G401 (cell line): ENCODE measurements around the gene JOSD2. TPM values are rescaled to one million over a fixed set of nuclear protein-coding genes. Genes with fewer than 3 reads are reported as not detected.
A peak's percentile ranks its signal among the peaks of the same experiment; 100 is the strongest.

Experiments
- DNase-seq: peaks from one replicate; pipeline ENCODE4 v3.0.0-alpha.2; 2015; ENCODE audit warnings: low spot score
- in situ Hi-C: cut with HindIII; loops from 2 replicates; pipeline ENCODE4 v1.10.0; 2016; ENCODE audit warnings: low sequenced_read_pairs, mixed read lengths
- total RNA-seq: library from RNA; depleted of rRNA; stranded (reverse); fragments of >200 nt; shearing (Covaris generic); gene quantifications from 2 replicates; pipeline ENCODE4 v1.2.3, GENCODE V29; 2014

JOSD2 gene
- total RNA-seq, 1 experiment from 2014 or later = 13.6 TPM

GRCh38 chr19:50516964-50517703 lies 6.1 kb upstream of the JOSD2 start:
- in situ Hi-C loops = no loop called here
- DNase-seq = no peak

DNA sequence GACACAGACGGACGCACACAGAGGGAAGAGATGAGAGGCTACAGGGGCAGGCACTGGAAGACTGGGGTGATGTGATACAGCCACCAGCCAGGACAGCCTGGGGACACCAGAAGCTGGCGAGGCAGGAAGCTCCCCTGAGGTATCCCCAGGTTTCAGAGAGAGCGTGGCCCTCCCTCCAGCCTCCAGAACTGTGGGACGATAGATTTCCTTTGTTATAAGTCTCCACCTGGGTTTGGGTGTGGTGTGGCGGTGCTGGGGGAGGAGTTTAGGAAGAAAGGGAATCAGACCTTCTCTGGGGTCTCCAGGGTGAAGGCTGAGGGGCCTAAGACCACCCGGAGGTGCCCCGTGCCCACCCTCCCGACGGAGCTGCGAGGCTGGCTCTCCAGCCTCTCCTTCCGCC lies 5.5 kb upstream of the JOSD2 start:
- in situ Hi-C loops = no loop called here
- no peak for DNase-seq

DNA sequence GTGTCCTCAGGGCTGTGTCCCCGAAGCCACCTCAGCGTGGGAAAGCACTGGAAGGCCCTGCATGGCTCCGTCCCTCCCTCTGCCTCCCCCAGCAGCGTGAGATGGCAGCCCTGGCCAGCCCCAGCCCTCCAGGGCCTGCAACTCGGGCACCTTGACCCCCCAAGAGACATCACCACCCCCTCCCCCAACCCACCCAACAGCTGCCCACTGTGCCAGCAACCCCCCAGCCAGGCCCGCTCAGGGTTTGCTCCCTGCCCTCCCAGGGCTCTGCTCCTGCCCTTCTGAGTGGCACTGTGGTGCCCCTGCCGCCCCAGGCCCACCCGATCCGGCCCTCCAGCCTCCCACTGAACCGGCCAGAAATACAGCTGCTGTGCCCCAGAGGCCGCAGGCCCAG lies 4.2 kb upstream of the JOSD2 start:
- no peak for DNase-seq
- in situ Hi-C loops = no loop called here

DNA sequence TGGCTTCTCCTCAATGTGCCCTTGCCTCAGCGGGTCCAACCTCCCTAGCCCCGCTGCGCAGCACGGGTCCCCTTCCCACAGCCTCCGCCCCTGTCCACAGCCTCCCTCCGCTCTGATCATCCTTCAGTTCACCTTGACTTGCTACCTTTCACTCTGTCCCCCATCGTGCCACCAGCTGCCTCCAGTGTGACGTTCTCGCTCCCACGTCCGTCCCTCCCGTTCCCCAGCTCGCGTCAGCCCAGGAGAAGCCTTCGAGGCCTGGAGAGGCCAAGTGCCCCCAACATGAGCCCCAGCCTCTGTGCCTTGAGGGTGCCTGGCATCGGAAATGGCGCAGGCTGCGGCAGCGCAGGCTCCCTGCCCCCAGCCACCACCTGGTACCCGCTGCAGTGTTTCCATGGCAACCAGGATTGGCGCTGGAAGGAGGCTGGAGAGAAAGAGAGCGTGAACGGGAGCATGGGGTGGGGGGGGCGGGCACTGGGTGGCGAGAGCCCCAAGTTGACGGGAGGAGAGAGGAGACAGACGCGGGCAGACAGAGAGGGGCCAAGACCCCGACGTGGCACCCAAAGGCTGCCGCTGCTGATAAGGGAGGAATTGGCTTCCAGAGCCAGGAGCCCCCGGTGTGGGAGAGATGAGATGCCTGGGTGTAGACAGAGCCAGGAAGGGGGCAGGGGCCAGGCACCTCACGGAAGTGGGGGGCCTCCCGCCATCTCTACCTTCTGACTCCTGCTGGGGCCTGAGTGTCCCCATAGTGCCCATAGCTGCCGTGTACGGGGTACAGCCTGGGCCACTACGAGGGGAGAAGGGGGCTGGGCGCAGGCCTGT lies 3.6 kb upstream of the JOSD2 start:
- DNase-seq = peak; percentile 94
- in situ Hi-C loops = no loop called here

GRCh38 chr19:50513746-50514345 lies 2.9 kb upstream of the JOSD2 start, which contains the start of gene ASPDH:
Gene ASPDH, minus strand, starts transcription at chr19:50513913. Its CDS starts 90 bp downstream, at chr19:50513823.
- in situ Hi-C loops = no loop called here
- peak; percentile 76 for DNase-seq

- in situ Hi-C loops = no loop called here
- DNase-seq = no peak
Measured at GRCh38 chr19:50512999-50513745, 2.2 kb upstream of the JOSD2 start.

DNA sequence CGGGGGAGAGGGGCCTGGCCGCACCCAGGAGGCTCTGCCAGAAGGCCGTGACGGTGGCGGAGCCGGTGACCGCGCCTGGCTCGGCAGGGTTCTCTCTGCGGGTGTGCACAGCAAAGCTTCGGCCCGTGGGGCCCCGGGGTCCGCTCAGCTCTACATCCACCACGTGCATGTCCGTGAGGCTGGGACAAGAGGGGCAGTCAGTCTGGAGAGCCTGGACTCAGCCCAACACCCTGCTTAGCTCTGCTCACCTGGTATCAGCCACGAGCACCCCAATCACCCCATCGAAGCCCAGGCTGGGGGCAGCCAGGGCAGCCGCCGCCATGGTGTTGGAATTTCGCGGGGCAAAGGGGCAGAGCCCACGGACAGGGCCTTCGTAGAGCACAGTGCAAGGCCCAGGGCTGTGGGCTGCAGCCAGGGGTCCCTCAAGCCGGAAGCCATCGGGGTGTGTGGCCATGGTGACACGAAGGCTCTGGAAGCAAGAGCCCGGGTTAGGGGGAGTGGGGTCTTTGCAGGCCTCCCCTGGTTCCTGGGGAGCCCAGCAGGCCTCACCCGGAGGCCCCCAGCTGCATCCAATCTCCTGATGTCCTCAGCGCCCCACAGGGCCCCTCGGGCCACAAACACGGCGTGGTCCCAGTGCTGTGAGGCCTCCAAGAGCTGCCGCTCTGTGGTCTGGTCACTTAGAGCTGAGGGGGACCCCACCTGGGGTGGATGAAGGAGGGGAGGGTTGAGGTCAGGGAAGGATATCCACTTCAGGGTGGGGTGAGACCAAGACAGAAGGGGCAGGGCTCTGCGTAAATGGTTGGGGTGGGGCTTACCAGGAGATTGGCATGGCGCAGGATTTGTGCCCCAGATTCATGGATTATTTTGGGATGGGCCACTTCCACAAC lies 1.4 kb upstream of the JOSD2 start:
- in situ Hi-C loops = no loop called here
- DNase-seq = peak; percentile 63

DNA sequence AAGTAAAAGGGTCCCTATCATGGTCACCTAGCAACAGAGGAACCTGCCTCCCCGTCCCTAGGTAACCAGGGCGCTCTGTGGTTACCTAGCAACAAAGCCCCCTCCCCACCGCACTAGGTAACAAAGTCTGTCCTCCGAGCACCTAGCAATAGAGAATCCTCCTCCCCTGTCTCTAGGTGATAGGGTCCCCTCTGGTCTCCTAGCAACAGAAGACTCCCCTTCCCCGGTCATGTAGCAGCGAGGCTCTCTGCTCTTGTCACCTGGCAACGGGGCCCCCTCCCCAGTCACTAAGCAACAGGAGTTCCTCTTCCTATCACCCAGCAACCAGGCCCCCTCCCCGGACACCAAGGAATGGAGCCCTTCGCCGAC lies 307 bp downstream of the JOSD2 start:
- in situ Hi-C loops = no loop called here

DNA sequence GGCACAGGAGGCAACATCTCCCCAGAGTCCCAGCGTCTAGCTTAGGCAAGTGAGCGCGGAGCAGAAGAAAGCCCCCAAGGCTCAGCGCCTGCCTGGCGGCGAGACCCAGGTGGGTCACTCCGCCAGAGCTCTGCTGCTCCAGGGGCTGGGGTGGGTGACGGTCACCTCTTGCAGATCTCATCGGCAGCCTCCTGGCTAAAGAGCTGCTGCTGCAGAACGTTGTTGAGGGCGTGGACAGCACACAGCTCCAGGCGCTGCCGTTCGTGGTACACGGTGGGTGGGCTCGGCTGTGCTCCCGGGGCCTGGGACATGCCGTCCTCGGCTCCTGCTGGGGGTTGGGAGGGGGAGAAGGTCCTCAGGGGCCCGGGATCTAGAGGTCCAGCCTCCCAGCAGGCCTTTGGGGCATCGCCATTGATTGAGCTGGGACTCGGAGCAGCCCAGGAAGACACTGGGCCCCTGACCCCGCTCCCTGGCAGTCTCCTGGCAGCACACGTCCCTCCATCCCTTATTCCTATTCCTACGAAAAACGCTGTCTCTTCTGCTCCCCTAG lies 795 bp downstream of the JOSD2 start:
- in situ Hi-C loops = no loop called here

More for the DNA sequence above, 307 bp downstream of the JOSD2 start:
- DNase-seq = no peak

GRCh38 chr19:50509366-50509765 lies 1.6 kb downstream of the JOSD2 start:
- DNase-seq = no peak
- in situ Hi-C loops = no loop called here

More for the DNA sequence above, 795 bp downstream of the JOSD2 start:
- DNase-seq = no peak

DNA sequence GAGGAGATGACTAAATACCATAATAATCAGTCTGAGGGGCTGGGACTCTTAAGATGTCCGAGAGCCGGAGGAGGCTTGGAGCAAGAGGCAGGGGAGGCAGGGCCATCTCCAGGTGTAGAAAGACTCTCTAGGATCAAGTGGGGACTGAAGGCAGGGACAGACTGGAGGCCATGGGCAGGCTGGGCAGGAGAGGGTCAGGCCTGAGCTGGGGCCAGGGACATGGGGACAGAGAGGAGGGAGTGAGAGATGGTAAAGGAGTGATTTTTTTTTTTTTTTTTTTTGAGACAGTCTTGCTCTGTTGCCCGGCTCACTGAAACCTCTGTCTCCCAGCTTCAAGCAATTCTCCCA lies 2.2 kb downstream of the JOSD2 start:
- in situ Hi-C loops = no loop called here
- DNase-seq = no peak

- in situ Hi-C loops = no loop called here
- DNase-seq = no peak
Measured at GRCh38 chr19:50507376-50507775, 3.6 kb downstream of the JOSD2 start.

GRCh38 chr19:50506700-50507099 lies 4.3 kb downstream of the JOSD2 start:
- in situ Hi-C loops = no loop called here

GRCh38 chr19:50505856-50506611 lies 5.0 kb downstream of the JOSD2 start:
- in situ Hi-C loops = no loop called here
- DNase-seq = no peak

More at GRCh38 chr19:50506700-50507099, 4.3 kb downstream of the JOSD2 start:
- DNase-seq = no peak

DNA sequence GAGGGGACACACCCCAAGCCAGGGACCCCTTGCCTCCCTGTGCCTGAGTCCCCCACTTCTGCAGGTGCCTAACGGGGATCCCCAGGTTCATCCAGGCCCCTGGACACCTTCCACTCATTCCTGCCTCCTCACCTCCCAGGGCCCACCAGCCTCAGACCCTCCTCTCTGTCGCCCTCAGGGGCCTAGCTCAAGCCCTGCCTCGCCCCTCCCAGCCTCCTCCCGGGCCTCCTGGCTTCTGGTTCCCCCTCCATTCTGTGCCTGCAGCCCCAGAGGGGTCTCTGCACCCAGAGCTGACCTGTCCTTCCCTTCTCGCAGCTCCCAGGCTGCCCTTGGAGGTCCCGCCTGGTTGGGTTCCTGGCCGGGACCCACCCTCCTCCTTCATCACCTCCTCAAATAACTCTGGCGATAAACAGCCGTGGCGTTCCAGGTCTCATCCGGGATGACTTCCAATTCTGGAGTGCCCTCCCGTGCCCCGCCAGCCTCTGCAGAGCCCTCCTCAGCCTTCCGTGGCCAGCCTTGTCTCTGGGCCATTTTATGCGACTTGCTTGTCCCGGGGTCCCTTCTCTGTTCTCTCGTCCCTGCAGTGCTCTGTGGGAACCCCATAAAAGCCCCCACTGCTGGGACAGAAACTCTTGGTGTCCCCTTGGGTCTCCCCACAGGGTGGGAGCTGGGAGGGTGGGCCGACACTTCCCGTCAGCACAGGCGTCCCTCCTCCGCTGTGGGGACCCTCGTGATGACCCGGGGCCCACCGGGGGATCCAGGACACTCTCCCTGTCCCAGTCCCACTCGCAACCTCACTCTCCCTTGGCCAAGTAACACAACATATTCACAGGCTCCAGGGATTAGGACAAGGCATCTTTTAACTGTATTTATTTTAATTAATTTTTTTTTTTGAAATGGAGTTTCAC lies 9.2 kb downstream of the JOSD2 start:
- no peak for DNase-seq
- in situ Hi-C loops = no loop called here

DNA sequence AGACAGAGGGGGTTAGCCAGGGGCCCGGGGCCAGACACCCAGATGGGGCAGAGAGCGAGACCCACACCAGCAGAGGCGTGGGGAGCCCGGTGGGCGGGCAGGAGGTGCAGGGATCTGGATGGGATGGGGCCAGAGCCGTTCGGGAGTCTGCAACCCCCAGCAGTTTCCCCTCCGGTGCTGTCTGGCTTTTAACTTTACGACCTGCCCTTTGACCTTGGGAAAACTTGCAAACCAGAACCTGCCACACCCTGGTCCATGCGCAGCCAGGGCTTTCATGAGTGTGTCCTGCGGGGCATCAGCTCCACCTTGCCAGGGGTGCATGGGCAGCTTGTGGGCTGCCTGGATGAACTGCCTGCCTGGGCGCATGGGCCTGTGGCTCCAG lies 9.8 kb downstream of the JOSD2 start:
- DNase-seq = no peak
- in situ Hi-C loops = no loop called here

DNA sequence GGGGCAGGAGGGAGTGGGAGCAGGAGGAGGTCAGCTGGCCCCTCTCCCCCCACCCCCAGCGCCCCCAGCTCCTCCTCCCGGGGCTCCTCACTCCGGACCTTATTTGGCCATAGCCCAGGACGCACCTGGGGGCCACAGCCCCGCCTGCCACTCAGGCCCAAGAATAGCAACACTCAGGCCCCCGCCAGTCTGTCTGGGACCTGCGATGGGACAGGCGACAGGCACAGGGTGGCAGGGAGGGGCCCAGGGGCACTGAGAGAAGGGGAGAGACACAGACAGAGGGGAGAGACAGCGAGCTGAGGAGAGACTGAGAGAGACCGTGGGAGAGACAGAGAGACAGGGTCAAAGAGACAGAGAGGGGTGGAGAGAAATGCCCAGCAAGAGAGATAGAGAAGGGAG lies 10.2 kb downstream of the JOSD2 start:
- in situ Hi-C loops = no loop called here
- no peak for DNase-seq
